ENCODE measurements around the gene PDE6B.

DNA sequence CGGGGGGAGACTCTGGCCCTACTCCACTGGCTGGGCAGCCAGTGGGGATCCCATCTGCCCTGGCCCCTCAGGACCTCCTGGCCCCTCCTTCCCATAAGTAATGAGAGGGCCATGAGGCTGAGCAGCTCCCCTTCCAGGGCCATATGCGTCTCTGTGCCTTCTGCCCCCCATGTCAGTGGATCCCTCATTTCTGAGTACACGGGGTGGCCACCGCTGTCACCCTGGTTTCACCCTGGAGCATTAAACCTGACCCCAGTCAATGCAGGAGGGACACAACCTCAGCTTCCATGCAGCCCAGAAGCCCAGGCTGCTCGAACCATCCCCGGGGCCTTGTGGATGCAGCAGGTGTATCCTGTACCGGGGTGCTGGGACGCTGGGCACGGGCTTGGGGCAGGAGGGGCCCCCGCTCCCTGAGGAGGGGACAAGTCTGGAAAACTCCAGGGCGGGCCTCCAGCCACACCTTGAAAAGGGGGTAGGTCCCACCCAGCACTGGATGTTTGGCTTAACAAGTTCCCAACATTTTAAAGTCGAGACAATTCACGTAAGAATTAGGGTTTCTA, 24.5 kb downstream of the PDE6B start:
- no peak for TF ChIP-seq EZH2phosphoT487 (IDR thresholded peaks at IDR 0.05; ENCODE audit: low read depth)
- TF ChIP-seq, protein P1, sequence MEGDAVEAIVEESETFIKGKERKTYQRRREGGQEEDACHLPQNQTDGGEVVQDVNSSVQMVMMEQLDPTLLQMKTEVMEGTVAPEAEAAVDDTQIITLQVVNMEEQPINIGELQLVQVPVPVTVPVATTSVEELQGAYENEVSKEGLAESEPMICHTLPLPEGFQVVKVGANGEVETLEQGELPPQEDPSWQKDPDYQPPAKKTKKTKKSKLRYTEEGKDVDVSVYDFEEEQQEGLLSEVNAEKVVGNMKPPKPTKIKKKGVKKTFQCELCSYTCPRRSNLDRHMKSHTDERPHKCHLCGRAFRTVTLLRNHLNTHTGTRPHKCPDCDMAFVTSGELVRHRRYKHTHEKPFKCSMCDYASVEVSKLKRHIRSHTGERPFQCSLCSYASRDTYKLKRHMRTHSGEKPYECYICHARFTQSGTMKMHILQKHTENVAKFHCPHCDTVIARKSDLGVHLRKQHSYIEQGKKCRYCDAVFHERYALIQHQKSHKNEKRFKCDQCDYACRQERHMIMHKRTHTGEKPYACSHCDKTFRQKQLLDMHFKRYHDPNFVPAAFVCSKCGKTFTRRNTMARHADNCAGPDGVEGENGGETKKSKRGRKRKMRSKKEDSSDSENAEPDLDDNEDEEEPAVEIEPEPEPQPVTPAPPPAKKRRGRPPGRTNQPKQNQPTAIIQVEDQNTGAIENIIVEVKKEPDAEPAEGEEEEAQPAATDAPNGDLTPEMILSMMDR (IDR thresholded peaks at IDR 0.05; ENCODE audit: low read depth, low read length): no peak
